GM21717 (cell line): ENCODE results near the gene MYCBP2.
"Not testable (repeated sequence)": the region's sequence is repeated elsewhere in the genome, so short reads cannot be mapped to it uniquely, and the experiment has no call there.

Experiments used
- ATAC-seq: cut with Tn5 transposase; IDR thresholded peaks from one replicate; pipeline ENCODE4 v1.9.1; 2021; ENCODE audit warnings: mild to moderate bottlenecking, moderate library complexity; ENCODE audit not compliant: unreplicated experiment

MYCBP2 gene, protein sequence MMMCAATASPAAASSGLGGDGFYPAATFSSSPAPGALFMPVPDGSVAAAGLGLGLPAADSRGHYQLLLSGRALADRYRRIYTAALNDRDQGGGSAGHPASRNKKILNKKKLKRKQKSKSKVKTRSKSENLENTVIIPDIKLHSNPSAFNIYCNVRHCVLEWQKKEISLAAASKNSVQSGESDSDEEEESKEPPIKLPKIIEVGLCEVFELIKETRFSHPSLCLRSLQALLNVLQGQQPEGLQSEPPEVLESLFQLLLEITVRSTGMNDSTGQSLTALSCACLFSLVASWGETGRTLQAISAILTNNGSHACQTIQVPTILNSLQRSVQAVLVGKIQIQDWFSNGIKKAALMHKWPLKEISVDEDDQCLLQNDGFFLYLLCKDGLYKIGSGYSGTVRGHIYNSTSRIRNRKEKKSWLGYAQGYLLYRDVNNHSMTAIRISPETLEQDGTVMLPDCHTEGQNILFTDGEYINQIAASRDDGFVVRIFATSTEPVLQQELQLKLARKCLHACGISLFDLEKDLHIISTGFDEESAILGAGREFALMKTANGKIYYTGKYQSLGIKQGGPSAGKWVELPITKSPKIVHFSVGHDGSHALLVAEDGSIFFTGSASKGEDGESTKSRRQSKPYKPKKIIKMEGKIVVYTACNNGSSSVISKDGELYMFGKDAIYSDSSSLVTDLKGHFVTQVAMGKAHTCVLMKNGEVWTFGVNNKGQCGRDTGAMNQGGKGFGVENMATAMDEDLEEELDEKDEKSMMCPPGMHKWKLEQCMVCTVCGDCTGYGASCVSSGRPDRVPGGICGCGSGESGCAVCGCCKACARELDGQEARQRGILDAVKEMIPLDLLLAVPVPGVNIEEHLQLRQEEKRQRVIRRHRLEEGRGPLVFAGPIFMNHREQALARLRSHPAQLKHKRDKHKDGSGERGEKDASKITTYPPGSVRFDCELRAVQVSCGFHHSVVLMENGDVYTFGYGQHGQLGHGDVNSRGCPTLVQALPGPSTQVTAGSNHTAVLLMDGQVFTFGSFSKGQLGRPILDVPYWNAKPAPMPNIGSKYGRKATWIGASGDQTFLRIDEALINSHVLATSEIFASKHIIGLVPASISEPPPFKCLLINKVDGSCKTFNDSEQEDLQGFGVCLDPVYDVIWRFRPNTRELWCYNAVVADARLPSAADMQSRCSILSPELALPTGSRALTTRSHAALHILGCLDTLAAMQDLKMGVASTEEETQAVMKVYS (N-terminal part only)

DNA sequence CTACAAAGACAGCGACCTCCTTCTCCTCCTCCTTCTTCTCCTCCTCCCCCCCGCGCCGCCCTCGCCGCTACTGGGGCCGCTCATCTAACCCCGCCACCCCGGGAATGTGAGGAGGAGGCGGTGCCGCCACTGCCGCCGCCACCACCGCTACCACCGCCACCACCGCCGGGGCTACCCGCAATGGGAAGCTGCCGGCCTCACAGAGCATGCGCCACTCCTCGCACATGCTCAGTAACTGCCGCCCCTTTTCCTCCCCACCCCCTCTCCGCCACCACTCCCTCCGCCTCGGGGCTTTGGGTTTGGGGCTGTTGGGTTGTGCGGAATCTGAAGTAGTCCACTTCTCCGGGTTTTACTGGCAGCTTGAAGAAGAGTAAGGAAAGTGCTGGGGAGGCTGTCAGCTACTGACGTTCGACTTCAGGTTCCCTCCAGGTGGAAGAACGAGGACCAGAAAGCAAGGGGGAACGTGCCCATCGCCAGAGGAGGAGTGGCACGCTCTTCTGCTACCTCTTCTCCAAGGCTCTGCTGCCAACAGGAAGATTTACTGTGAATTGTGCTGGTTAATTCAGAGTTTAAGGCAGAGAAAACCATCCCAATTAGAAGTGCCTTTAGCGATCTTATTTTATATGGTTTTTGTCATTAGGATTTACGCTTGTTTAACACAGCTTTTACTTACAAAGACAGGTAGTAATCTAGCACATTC is at the start of gene MYCBP2:
Gene MYCBP2, minus strand, starts transcription at position 190 of the 700 bp plus-strand sequence. CDS start 319 bp downstream, outside the sequence.
- ATAC-seq, result peak; percentile 51

DNA sequence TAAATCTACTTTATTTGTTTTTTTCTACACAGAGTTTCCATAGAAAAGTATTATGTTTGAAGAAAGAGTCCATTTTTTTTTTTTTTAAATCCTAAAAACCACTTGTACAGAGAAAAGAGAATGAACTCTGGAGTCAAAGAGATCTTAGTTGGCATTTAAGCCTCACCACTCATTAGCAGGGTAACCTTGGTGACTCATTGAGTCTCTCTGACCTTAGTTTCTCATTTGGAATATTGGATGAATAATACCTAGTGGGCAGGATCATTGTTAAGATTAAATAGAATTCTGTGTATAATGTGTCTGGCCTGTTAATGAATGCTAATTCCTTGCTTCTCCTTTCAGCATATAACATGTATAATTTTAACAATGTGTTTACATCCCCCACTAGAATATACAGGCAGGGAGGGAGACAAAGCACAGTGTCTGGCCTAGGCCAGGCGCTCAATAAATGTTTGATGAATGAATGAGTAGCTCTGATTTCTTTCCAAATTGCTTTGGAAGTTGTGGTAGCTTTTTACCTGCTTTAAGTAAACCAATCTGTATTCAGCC is 48.7 kb upstream of the MYCBP2 start:
- no peak for ATAC-seq

DNA sequence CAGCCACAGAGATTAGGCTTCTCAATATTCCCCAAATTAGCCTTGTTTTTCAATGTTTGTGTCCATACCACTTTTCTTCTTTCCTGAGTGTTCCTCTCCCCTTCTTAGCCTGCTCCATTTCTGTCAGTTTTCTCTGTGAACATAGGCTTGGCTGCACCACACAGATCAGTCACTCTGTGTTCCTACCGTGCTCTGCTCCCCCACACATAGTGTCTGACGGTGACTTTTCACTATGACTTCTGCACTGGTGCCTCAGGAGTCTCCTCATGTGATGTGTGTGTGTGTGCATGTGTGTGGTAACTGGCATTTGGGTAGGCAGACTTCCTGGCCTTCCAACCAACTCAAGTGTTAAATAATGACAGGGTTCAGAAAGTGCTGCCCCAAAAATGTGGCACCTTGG is 47.9 kb upstream of the MYCBP2 start:
- ATAC-seq, result no peak

DNA sequence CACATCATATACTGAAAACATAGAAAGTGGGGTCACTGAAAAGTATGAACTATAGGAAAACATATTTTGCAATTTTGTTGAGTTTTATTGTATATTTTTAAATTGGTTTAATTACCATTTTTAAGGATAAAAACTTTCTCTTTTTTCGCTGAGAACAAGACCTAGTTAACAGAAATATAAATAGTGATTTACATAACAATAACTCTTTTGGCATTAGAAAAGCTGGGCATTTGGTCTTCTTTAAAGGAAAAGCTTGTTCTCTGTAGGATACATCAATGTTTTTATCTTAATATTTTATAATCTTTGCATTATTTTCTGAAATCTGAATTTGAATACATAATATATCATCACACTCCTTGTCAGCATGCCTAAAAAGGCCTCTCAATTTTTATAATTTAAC is 47.4 kb upstream of the MYCBP2 start:
- ATAC-seq, result no peak

DNA sequence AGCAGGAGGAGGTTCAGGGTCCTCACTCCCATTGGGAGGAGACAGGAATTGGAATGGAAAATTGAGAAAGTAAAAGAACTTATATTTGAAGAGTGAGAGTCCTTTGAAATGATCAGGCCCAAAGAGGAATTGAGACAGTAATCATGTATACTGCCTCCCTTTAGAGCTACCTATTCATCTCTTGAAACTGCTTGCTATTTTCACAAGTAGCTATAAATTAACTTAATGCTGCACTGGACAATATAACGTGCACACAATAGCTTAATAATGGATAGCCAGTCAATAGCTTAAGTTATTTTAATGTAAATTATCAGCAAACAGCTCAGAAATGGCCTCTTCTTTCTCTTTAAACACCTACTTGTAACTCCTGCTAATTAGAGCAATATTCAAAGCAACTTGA is 46.6 kb upstream of the MYCBP2 start:
- ATAC-seq, result no peak

DNA sequence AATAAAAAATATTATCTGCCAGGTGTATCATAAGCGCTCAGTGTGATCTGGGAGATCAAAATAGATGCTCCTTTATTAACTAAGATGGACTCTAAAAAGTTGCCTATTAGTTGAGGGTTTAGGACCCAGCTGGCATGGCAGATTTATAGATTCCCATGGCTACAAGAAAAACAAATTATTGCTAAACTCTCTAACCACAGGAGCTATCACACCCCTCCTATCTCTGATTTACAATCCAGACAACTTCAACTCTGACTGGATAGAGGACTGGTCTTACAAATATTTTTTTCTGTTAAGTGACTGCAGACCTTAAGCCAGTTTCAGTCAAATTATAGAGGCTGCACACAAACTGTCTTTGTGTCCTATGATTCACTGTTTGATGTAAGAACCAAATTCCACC is 45.4 kb upstream of the MYCBP2 start:
- no peak for ATAC-seq

DNA sequence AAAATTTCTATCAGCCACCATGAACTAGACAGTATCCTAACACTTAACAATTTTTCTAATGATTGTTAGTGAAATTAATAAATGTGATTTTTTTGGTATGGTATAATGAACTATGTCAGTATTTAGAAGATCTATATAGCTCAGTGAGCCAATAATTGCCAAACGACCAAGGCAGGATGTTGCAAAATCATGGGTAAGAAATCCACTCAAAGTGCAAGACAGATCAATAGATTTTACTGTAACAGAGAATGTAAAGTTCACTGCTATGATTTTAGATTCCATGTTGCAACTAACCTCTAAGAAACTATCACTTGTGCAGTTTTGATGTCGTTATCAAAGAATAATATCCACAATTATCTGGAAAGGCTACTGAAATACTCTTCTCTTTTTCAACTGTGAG is 44.0 kb upstream of the MYCBP2 start:
- ATAC-seq, result no peak

DNA sequence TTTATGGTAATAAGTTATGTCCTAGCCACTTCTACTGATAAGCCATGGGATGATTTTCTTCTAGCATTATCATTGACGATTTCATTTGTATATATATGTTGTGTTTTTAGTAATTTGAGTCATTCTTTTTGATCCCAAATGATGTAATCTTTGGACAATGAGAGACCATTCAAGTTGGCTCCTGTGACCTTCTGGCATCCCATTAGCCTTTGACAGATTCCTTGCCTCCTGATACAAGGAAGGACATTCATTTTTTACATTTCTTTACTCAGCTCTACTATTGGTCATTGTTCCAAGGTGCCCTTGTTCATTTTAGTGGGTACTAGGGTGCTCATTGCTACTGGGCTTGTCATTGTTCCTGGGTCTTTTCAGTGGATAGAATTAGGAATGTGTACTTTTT is 35.3 kb upstream of the MYCBP2 start:
- ATAC-seq, result no peak

DNA sequence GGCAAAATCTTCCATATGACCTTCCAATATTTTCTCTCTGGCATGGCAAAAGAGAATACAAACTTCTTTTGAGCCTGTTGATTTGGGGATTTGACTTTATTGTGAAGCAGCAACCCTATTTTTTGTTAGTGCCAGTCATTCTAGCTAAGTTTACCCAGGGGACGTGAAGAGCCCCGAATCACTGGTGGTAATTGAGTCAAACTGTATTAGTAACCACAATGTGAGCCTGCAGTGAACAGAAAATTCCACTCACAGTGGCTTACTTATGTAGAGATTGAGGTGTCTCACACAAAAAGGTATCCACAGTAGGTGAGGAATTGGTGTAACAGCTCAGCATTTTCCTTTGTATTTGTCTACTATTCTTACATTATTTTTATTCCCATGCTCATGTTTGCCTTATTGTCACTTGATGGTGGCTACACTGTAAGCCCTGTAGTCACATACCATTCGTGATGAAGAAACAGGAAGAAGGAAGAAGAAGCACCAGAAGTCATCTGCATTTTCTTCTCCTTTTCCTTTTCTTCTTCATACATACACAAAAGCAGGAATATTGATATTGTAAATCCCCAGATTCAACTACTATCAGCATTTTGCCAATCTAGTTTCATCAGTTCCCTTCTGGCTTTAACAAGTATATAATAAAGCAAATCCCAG is 33.3 kb upstream of the MYCBP2 start:
- no peak for ATAC-seq

DNA sequence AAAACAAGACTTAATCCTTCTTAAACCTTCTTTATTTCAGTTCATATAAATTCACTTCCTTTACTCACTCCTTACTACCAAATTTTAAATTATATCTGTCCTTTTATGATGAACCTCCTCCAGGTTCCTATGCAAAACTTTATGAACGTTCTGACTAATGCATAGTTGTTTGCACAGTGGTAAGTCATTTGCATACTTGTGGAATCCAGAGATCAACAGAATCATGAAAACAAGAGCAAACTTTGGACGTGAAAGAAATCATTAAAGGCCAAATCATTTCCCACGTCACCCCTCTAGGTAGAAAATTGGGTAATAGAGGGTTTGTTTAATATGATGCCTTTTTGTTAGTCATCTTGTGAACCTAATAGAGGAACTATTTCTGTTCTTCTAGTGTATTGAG is 32.3 kb upstream of the MYCBP2 start:
- ATAC-seq, result no peak

DNA sequence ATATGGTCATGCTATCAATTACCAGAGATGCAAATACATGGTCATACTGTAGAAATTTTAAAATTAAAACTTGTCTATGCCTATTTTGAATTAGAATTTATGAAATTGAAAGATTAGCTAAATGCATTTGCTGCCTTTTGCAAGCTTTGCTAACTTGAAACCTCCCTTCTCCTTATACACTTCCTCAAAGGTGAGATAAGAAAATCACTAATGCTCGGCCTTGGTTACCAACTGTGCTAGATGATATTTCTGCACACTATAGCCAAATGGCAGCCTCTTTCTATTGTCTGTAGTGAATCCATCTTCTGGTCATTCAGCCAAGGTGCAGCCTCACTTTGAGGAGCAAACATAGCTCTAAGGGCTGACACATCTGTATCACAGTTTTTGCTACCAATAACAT is 31.1 kb upstream of the MYCBP2 start:
- ATAC-seq, result no peak

DNA sequence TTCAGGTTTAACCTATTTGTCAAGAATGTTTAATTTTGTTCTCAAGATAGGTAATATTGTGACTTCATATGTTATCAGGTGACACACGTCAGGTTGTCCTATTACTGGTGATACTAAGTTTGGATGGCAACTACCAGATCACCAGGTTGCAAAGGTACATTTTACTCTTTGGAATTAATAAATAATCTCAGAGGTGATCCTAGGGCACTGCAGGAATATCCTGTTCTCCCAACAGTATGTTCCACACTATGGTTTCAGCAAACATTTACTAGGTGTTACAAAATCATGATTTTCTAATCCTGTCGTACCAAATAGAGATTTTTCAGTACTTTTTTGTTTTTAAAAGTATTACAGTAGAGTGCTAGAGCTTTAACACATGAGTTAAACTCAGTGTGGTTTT is 29.3 kb upstream of the MYCBP2 start:
- no peak for ATAC-seq

DNA sequence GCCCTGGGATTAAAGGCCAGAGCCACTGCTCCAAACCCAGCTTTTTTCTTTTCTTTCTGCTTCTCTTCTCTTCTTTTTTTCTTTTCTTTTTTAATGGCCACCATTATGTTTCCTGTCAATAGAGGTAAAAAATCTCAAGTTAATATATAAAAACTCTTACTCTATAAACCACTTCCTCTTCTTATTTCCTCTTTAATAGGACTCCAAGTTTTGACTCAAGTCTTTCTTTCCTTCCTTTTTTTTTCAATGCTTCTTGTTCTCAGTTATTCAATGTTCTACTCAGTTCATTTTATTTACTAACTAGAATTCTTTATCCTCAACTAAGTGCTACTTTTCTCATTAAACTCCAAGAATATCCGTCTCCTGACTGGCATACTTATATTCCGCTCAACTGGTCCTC is 27.1 kb upstream of the MYCBP2 start:
- ATAC-seq, result no peak

DNA sequence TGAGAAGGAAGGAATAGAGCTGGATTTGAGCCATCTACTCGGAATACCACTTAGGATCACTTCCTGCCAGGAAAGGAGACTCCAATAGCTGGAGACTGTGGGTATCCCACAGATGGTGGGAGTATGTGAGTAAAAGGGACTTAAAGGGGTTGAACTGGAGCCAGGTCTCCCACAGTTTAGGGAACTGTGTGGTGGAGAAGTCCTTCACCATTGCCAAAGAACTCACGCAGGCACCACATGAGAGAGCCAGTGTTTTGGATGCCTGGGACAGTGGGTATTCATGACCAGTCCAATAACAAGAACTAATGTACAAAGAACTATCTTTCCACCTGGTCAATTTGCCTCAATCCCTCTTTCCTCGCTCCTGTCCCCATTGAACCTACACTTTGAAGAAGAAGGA is 24.4 kb upstream of the MYCBP2 start:
- ATAC-seq, result no peak

DNA sequence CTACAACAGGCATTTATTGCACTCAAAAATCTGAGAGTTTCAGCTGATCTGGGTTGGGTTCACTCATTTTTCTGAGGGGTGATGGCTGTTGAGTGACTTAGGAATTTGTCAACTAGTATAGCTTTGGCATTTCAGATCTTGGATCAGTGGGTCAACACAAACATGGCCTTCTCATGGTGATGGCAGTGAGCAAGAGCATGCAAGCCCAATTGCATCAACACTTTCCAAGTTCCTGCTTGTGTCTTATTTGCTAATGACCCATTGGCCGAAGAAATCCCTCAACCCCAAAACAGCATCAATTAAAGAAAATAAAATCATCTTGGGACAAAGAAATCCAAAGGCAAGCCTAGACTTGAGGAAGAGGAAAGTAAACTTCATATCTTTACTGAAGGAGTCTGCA is 23.9 kb upstream of the MYCBP2 start:
- no peak for ATAC-seq

DNA sequence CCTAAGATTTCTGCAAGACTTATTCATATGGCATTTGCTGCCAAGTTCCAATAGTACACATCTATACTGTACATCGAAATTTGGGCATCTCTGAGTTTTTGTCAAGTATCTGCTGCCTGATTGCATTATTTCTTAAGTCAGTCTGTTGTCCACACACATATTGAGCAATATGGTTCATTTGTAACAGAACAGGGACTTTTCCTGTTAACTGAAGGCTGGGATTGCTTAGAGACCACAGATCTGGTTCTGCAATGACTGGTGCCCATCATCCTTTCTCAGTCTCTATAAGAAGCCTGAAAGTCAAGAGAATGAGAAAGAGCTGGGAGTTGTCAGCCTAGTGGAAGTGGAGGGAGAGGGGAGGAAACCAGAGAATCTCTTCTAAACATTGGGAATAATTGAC is 22.5 kb upstream of the MYCBP2 start:
- no peak for ATAC-seq

DNA sequence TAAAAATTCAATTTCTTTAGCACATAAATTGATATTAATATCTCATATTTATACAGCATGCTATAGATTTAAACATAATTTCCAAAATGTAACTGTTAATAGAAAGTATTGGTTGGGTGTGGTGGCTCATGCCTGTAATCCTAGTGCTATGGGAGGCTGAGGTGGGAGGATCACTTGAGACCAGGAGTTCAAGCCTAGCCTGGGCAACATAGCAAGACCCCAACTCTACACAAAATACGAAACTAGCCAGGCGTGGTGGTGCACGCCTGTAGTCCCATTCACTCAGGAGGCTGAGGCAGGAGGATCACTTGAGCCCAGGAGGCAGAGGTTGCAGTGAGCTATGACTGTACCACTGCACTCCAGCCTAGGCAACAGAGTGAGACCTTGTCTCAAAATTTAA is 20.5 kb upstream of the MYCBP2 start:
- not testable (repeated sequence) for ATAC-seq

DNA sequence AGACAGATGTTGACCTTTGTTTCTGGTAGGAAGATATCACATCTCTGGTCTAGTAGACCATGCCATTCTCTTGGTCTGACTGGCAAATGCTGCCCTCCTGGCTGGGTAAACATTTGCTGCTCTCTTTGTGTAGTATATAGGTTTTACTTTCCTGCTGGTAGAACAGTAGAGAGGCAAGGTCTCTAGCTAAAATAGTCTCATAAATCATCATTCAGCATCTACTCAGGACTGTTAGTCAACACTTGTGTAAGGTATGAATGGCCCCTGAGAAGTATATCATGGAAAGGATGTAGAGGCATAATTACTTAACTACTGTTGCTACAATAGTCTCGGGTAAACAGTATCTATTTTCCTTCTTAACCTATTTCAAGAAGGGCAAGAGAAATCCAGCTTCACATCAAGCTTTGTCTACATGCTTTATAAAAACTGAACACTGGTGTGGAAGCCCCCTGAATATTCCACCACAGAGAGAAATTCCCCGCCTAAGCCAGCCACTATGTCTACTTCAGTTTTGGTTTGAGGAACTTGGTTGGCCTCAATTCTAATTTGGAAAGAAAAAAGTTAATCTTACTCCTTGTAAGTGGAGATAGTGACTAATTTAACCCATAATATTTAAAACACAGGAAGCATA is 18.4 kb upstream of the MYCBP2 start:
- peak; percentile 63 for ATAC-seq

DNA sequence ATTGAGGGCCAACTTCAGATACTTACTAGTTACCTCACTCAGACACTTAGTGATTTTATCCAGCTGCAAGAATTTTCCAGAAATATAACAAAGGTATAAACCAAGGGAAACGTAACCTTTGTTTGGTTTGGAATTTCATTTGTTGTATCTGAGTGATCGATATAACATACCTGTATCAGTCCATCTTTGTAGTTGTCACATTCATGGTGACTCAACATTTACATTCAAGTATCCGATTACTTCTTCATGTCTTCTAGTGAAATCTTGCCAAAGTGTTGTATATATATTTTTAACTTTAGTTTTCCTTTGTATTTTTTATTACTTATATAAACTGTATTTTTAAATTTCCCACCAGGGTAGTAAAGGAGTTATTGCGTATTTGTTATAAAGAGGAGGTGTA is 16.9 kb upstream of the MYCBP2 start:
- ATAC-seq, result no peak
